Endothelial cell of umbilical vein (primary cell): ENCODE data around the gene MS4A14. TPM values are rescaled to one million over a fixed set of nuclear protein-coding genes. Genes with fewer than 3 reads are reported as not detected.

Experiments
- BruUV-seq: library from RNA; stranded (reverse); fragments of 400-500 nt; replicated peaks from 2 replicates; lab custom pipeline; 2021; lab: Mats Ljungman, UMichigan
- CTCF ChIA-PET: fragments of 300-600, 350-600 bp; sonication (Branson Sonifier 250); formaldehyde crosslinking; loops from one replicate; lab custom pipeline; 2021; ENCODE audit warnings: antibody characterized with exemption, inconsistent platforms; lab: Charles Lee
- POLR2A ChIA-PET: fragments of 300-600, 350-600 bp; sonication (Branson Sonifier 250); formaldehyde crosslinking; loops from one replicate; lab custom pipeline; 2021; ENCODE audit warnings: antibody characterized with exemption, inconsistent platforms; lab: Charles Lee
- DNase-seq: peaks from one replicate; pipeline ENCODE4 v3.0.0-alpha.2; 2011; ENCODE audit warnings: low read depth, low spot score
- FAIRE-seq: peaks from 2 replicates; lab custom pipeline; 2011; peaks lifted over from hg19 to GRCh38; lab: Jason Lieb, UNC
- H2AFZ ChIP-seq: 2 replicates; pipeline ENCODE4 v1.6.0; 2012; ENCODE audit warnings: low read depth, low read length, control low read depth, inconsistent platforms
- H3K27ac ChIP-seq: 2 replicates; pipeline ENCODE4 v1.5.1; 2011; ENCODE audit warnings: low read depth, mild to moderate bottlenecking, control low read depth, low read length, moderate library complexity; ENCODE audit not compliant: insufficient read depth
- H3K27me3 ChIP-seq, 2 experiments: 2 replicates each; pipeline versions ENCODE4 v1.6.0 to v1.6.1; 2011; ENCODE audit warnings: low read length in 2 of 2, mixed read lengths in 1 of 2; ENCODE audit not compliant: control insufficient read depth in 2 of 2, insufficient read depth in 2 of 2
- H3K36me3 ChIP-seq, 2 experiments: 2 replicates in 1 of 2; 3 replicates in 1 of 2; pipeline ENCODE4 v1.5.1; 2011; ENCODE audit warnings: low read length in 2 of 2, mild to moderate bottlenecking in 1 of 2, moderate library complexity in 1 of 2; ENCODE audit not compliant: control insufficient read depth in 2 of 2, insufficient read depth in 2 of 2; ENCODE audit errors: extremely low read depth in 1 of 2
- H3K4me1 ChIP-seq: 3 replicates; pipeline ENCODE4 v1.5.1; 2011; ENCODE audit warnings: mild to moderate bottlenecking, low read length; ENCODE audit not compliant: control insufficient read depth, insufficient read depth; ENCODE audit errors: extremely low read depth
- H3K4me2 ChIP-seq: 2 replicates; pipeline ENCODE4 v1.6.1; 2011; ENCODE audit warnings: low read length, control low read depth, mixed read lengths; ENCODE audit not compliant: insufficient read depth
- H3K4me3 ChIP-seq, 3 experiments: fragments of 200-600 bp in 1 of 3; sonication (generic), shearing (Covaris generic) in 1 of 3; replicated peaks in 1 of 3; 2 replicates each; pipeline ENCODE4 v1.5.1; 2011 to 2016; ENCODE audit warnings: control low read depth in 3 of 3, low read length in 3 of 3, mild to moderate bottlenecking in 2 of 3, inconsistent platforms in 1 of 3, low read depth in 1 of 3, moderate library complexity in 1 of 3; ENCODE audit not compliant: insufficient read depth in 1 of 3
- H3K79me2 ChIP-seq: 2 replicates; pipeline ENCODE4 v1.6.0; 2012; ENCODE audit warnings: low read length, inconsistent platforms; ENCODE audit not compliant: control insufficient read depth, insufficient read depth
- H3K9ac ChIP-seq: replicated peaks from 2 replicates; pipeline ENCODE3; 2011; ENCODE audit warnings: low read length, control low read depth; ENCODE audit not compliant: insufficient read depth; ENCODE audit errors: extremely low read depth
- H3K9me1 ChIP-seq: replicated peaks from 3 replicates; pipeline ENCODE4 v1.6.0; 2011; ENCODE audit warnings: mild to moderate bottlenecking, low read length; ENCODE audit not compliant: control insufficient read depth, insufficient read depth; ENCODE audit errors: extremely low read depth
- H3K9me3 ChIP-seq: replicated peaks from 2 replicates; pipeline ENCODE4 v1.5.1; 2012; ENCODE audit warnings: low read length, inconsistent platforms; ENCODE audit not compliant: control insufficient read depth, insufficient read depth
- H4K20me1 ChIP-seq: replicated peaks from 2 replicates; pipeline ENCODE3; 2011; ENCODE audit warnings: mild to moderate bottlenecking, low read length; ENCODE audit not compliant: control insufficient read depth, insufficient read depth; ENCODE audit errors: extremely low read depth
- CTCF ChIP-seq, 2 donors: IDR thresholded peaks; 1 replicate in 1 of 2; 2 replicates in 1 of 2; pipeline ENCODE4 v1.5.1; 2011; ENCODE audit warnings: low read length in 2 of 2, mild to moderate bottlenecking in 2 of 2, moderate library complexity in 2 of 2, control low read depth in 1 of 2, inconsistent platforms in 1 of 2, low read depth in 1 of 2; ENCODE audit not compliant: insufficient read depth in 1 of 2; ENCODE audit errors: extremely low read depth in 1 of 2
- EZH2 ChIP-seq: IDR thresholded peaks from 2 replicates; pipeline ENCODE4 v1.6.1; 2012; ENCODE audit warnings: borderline replicate concordance, low read depth, mild to moderate bottlenecking, moderate library complexity, low read length, inconsistent platforms; ENCODE audit not compliant: severe bottlenecking
- FOS ChIP-seq: IDR thresholded peaks from 2 replicates; pipeline ENCODE4 v1.6.1; 2011; ENCODE audit warnings: mild to moderate bottlenecking, low read length, moderate library complexity, borderline replicate concordance; ENCODE audit not compliant: insufficient read depth
- GATA2 ChIP-seq: IDR thresholded peaks from 2 replicates; pipeline ENCODE4 v1.7.0; 2011; ENCODE audit warnings: low read depth, mild to moderate bottlenecking, moderate library complexity, mixed read lengths, low read length; ENCODE audit not compliant: insufficient read length, insufficient read depth
- JUN ChIP-seq: IDR thresholded peaks from 2 replicates; pipeline ENCODE4 v1.6.1; 2011; ENCODE audit warnings: borderline replicate concordance, low read depth; ENCODE audit not compliant: insufficient read length, insufficient read depth
- MAX ChIP-seq: IDR thresholded peaks from 2 replicates; pipeline ENCODE4 v1.6.1; 2011; ENCODE audit not compliant: insufficient read depth, insufficient read length
- MYC ChIP-seq: IDR thresholded peaks from one replicate; pipeline ENCODE4 v1.6.1; 2011; ENCODE audit warnings: mild to moderate bottlenecking, low read depth, low read length
- POLR2A ChIP-seq: IDR thresholded peaks from 2 replicates; pipeline ENCODE4 v1.6.1; 2012; ENCODE audit warnings: low read depth, mild to moderate bottlenecking, control low read depth, low read length
- POLR2AphosphoS5 ChIP-seq: IDR thresholded peaks from 2 replicates; pipeline ENCODE4 v1.6.1; 2012; ENCODE audit warnings: low read depth, mild to moderate bottlenecking, control low read depth, low read length, moderate library complexity; ENCODE audit not compliant: insufficient read depth
- dilution Hi-C: fragments of 300-500 bp; cut with MboI; formaldehyde crosslinking; loops from one replicate; pipeline ENCODE4 v1.15.0; 2019; ENCODE audit warnings: low sequenced_read_pairs; ENCODE audit not compliant: extremely low pct_ligation_motif_present
- intact Hi-C: fragments of 100-400 bp; cut with micrococcal nuclease; formaldehyde crosslinking; loops from one replicate; pipeline ENCODE4 v1.10.0; 2022
- polyA plus RNA-seq, 4 experiments: library from polyadenylated mRNA; depleted of rRNA in 3 of 4; stranded (reverse) in 3 of 4; unstranded in 1 of 4; fragments of >200 nt; gene quantifications; 2 replicates each; pipeline versions ENCODE4 v1.2.1 to v1.2.3, GENCODE V29; 2011 to 2012; ENCODE audit warnings: missing spikeins in 1 of 4
- total RNA-seq: library from RNA; stranded (reverse); gene quantifications from 2 replicates; pipeline ENCODE4 v1.2.3, GENCODE V29; 2021

The MS4A14 gene
- total and polyA plus RNA-seq, 2 donors (not counting 3 experiments of a cell fraction or from before 2014, with no cell fraction given), result not detected

- H3K27ac ChIP-seq, result no peak within 1 kb of the TSS
- no peak within 1 kb of the TSS for H3K9ac ChIP-seq
- H3K79me2 ChIP-seq, result no peaks in the 10 kb centered on the region
- TF ChIP-seq CTCF (IDR thresholded peaks at IDR 0.05; ENCODE audit: extremely low read depth in 1 of 2, insufficient read depth in 1 of 2, low read depth in 1 of 2, low read length in 2 of 2), result no peak
- TF ChIP-seq EZH2, result no peak
- no peak for TF ChIP-seq GATA2
- no peak for TF ChIP-seq FOS
- no peak for TF ChIP-seq JUN
- no peak for TF ChIP-seq MYC
- H3K36me3 ChIP-seq, result no peaks in the 10 kb centered on the region
- no peak within 1 kb of the TSS for H2AFZ ChIP-seq
- H3K4me1 ChIP-seq, result no peaks in the 10 kb centered on the region
- no peak for FAIRE-seq
- H3K9me1 ChIP-seq, result no peaks in the 10 kb centered on the region
- H3K27me3 ChIP-seq, result no peaks in the 10 kb centered on the region
- intact Hi-C loops, result no loop called here
- DNase-seq, result no peak
- dilution Hi-C loops, result no loop called here
- BruUV-seq, result no TSS peak
- no peak within 1 kb of the TSS for H3K4me3 ChIP-seq
- CTCF ChIA-PET, result no interaction called here
- H3K9me3 ChIP-seq, result no peaks in the 10 kb centered on the region
- no peaks in the 10 kb centered on the region for H4K20me1 ChIP-seq
- POLR2A ChIA-PET, result no interaction called here
- no peak within 1 kb of the TSS for H3K4me2 ChIP-seq
Observed at GRCh38 chr11:60429272-60429671, 33.0 kb downstream of the MS4A14 start, which contains the start of gene MS4A5. TSS of gene MS4A5 (plus strand) at chr11:60429572. CDS start at chr11:60429675, 103 bp downstream.

- dilution Hi-C loops, result no loop called here
- Histone ChIP-seq H3K9me1 (no peaks in the 10 kb centered on the region), H3K9ac (no peak overlapping the region), H4K20me1 (no peaks in the 10 kb centered on the region), H3K9me3 (no peaks in the 10 kb centered on the region), H3K27ac (no peak overlapping the region), H2AFZ (no peak overlapping the region), H3K4me1 (no peaks in the 10 kb centered on the region), H3K27me3 (no peaks in the 10 kb centered on the region), H3K4me3 (no peak overlapping the region), H3K36me3 (no peaks in the 10 kb centered on the region), H3K4me2 (no peak overlapping the region), H3K79me2 (no peaks in the 10 kb centered on the region)
- ChIA-PET CTCF (no interaction called here), POLR2A (no interaction called here)
- no peak for DNase-seq
- FAIRE-seq, result no peak
- intact Hi-C loops, result no loop called here
- TF ChIP-seq GATA2, result no peak
- no peak for TF ChIP-seq CTCF (IDR thresholded peaks at IDR 0.05; ENCODE audit: extremely low read depth in 1 of 2, insufficient read depth in 1 of 2, low read depth in 1 of 2, low read length in 2 of 2)
- no peak for TF ChIP-seq JUN
- TF ChIP-seq POLR2A, result no peak
- TF ChIP-seq EZH2, result no peak
- TF ChIP-seq POLR2AphosphoS5, result no peak
- no peak for TF ChIP-seq FOS
- TF ChIP-seq MYC, result no peak
- TF ChIP-seq MAX, result no peak
- no TSS peak for BruUV-seq
Observed at GRCh38 chr11:60431251-60431650, 35.0 kb downstream of the MS4A14 start.
